GM23338 (cell line): ENCODE results near the gene FGF4. TPM values are rescaled to one million over a fixed set of nuclear protein-coding genes. Genes with fewer than 3 reads are reported as not detected.

Experiments used
- ATAC-seq: fragments of 200-7000 bp; cut with Tn5 transposase; 3 replicates; pipeline ENCODE4 v1.9.1; 2020
- DNase-seq: peaks from one replicate; pipeline ENCODE4 v3.0.0-alpha.2; 2015; ENCODE audit warnings: low spot score
- H2AFZ ChIP-seq: fragments of 200-600 bp; sonication (generic); 2 replicates; pipeline ENCODE4 v1.8.0; 2016; ENCODE audit warnings: antibody characterized with exemption, mild to moderate bottlenecking, moderate library complexity
- H3F3A ChIP-seq: fragments of 200-600 bp; sonication (generic); replicated peaks from 2 replicates; pipeline ENCODE4 v1.8.0; 2017; ENCODE audit warnings: antibody characterized with exemption, mixed run types, low read depth
- H3K27ac ChIP-seq: fragments of 200-600 bp; sonication (generic); 2 replicates; pipeline ENCODE4 v1.6.1; 2016; ENCODE audit warnings: low read depth
- H3K27me3 ChIP-seq: fragments of 200-600 bp; sonication (generic); 2 replicates; pipeline ENCODE4 v1.8.0; 2016; ENCODE audit warnings: mild to moderate bottlenecking, mixed run types, moderate library complexity; ENCODE audit not compliant: insufficient read depth
- H3K36me3 ChIP-seq: fragments of 200-600 bp; sonication (generic); 2 replicates; pipeline ENCODE4 v1.8.0; 2016; ENCODE audit warnings: mild to moderate bottlenecking; ENCODE audit not compliant: insufficient read depth
- H3K4me1 ChIP-seq: fragments of 200-600 bp; sonication (generic); 2 replicates; pipeline ENCODE4 v1.8.0; 2016; ENCODE audit warnings: mild to moderate bottlenecking, moderate library complexity; ENCODE audit not compliant: insufficient read depth
- H3K4me2 ChIP-seq: fragments of 200-600 bp; sonication (generic); 2 replicates; pipeline ENCODE4 v1.7.1; 2017; ENCODE audit warnings: mixed run types
- H3K4me3 ChIP-seq: fragments of 200-600 bp; sonication (generic); 2 replicates; pipeline ENCODE4 v1.6.1; 2016; ENCODE audit warnings: mixed run types
- H3K79me2 ChIP-seq: fragments of 200-600 bp; sonication (generic); replicated peaks from 2 replicates; pipeline ENCODE4 v1.8.0; 2017; ENCODE audit warnings: mild to moderate bottlenecking; ENCODE audit not compliant: insufficient read depth
- H3K9me2 ChIP-seq: fragments of 200-600 bp; sonication (generic); 2 replicates; pipeline ENCODE4 v1.8.0; 2017; ENCODE audit not compliant: insufficient read depth
- H4K20me1 ChIP-seq: fragments of 200-600 bp; sonication (generic); replicated peaks from 2 replicates; pipeline ENCODE4 v1.8.0; 2017; ENCODE audit warnings: mild to moderate bottlenecking; ENCODE audit not compliant: insufficient read depth
- H3K27ac Mint-ChIP-seq: 2 replicates; pipeline ENCODE4 v1.8.0; 2020; ENCODE audit warnings: inconsistent platforms, mild to moderate bottlenecking, moderate library complexity, mixed read lengths
- H3K27me3 Mint-ChIP-seq: 3 replicates; pipeline ENCODE4 v1.8.0; 2022; ENCODE audit warnings: low read depth, mild to moderate bottlenecking, moderate library complexity, mixed read lengths, inconsistent platforms; ENCODE audit not compliant: insufficient read depth, poor library complexity
- H3K36me3 Mint-ChIP-seq: 3 replicates; pipeline ENCODE4 v1.8.0; 2021; ENCODE audit warnings: low read depth, mild to moderate bottlenecking, inconsistent platforms, moderate library complexity, mixed read lengths
- H3K4me1 Mint-ChIP-seq: 3 replicates; pipeline ENCODE4 v1.8.0; 2020; ENCODE audit warnings: mild to moderate bottlenecking, inconsistent platforms, mixed read lengths
- H3K4me3 Mint-ChIP-seq: 3 replicates; pipeline ENCODE4 v1.8.0; 2021; ENCODE audit warnings: moderate library complexity, mild to moderate bottlenecking, inconsistent platforms, mixed read lengths
- H3K9me3 Mint-ChIP-seq: 3 replicates; pipeline ENCODE4 v1.8.0; 2020; ENCODE audit warnings: moderate library complexity, mild to moderate bottlenecking, inconsistent platforms, mixed read lengths
- EZH2 ChIP-seq: fragments of 200-600 bp; sonication (generic); IDR thresholded peaks from one replicate; pipeline ENCODE4 v1.8.0; 2017; ENCODE audit warnings: antibody characterized with exemption, mild to moderate bottlenecking, low read depth; ENCODE audit not compliant: unreplicated experiment
- JUNB ChIP-seq: IDR thresholded peaks from one replicate; pipeline ENCODE4 v1.6.1; 2016; ENCODE audit warnings: antibody characterized with exemption; ENCODE audit not compliant: unreplicated experiment
- NANOG ChIP-seq: IDR thresholded peaks from 2 replicates; pipeline ENCODE4 v1.6.1; 2016; ENCODE audit warnings: antibody characterized with exemption, borderline replicate concordance
- POLR2AphosphoS5 ChIP-seq: IDR thresholded peaks from 2 replicates; pipeline ENCODE4 v1.6.1; 2016; ENCODE audit warnings: antibody characterized with exemption, low read depth
- STAT1 ChIP-seq: IDR thresholded peaks from one replicate; pipeline ENCODE4 v1.6.1; 2016; ENCODE audit warnings: antibody characterized with exemption; ENCODE audit not compliant: unreplicated experiment
- ZNF331 ChIP-seq: fragments of 250-450 bp; sonication (Bioruptor Pico); IDR thresholded peaks from 2 replicates; pipeline ENCODE4 v1.5.0; 2020; ENCODE audit warnings: low read depth, mild to moderate bottlenecking, moderate library complexity
- polyA plus RNA-seq: library from polyadenylated mRNA; unstranded; fragments of >200 nt; fragmentation: Nextera tagmentation; extraction: Ambion mirVana; gene quantifications from 2 replicates; pipeline ENCODE4 v1.2.1, GENCODE V29; 2016
- total RNA-seq: library from RNA; depleted of rRNA; stranded (reverse); fragments of >200 nt; shearing (Covaris generic); gene quantifications from 2 replicates; pipeline ENCODE4 v1.2.3, GENCODE V29; 2014
- TF ChIP-seq, protein P1 (sequence below): IDR thresholded peaks from 2 replicates; pipeline ENCODE4 v1.6.1; 2016; ENCODE audit warnings: antibody characterized with exemption
- TF ChIP-seq, protein P2 (sequence below), 2 experiments: fragments of 200-600 bp in 1 of 2; sonication (generic) in 1 of 2; conservative IDR thresholded peaks; 2 replicates each; pipeline versions ENCODE4 v1.5.1 to v1.6.1; 2016 to 2017; ENCODE audit warnings: antibody characterized with exemption in 2 of 2, low read depth in 2 of 2, mild to moderate bottlenecking in 2 of 2, moderate library complexity in 1 of 2
- TF ChIP-seq, protein P3 (sequence below): fragments of 250-450 bp; sonication (Bioruptor Pico); IDR thresholded peaks from 2 replicates; pipeline ENCODE4 v1.5.0; 2020; ENCODE audit warnings: mild to moderate bottlenecking, moderate library complexity

The FGF4 gene
- total and polyA plus RNA-seq, 2 experiments from 2014 or later, result 4.8 to 13.1 TPM

DNA sequence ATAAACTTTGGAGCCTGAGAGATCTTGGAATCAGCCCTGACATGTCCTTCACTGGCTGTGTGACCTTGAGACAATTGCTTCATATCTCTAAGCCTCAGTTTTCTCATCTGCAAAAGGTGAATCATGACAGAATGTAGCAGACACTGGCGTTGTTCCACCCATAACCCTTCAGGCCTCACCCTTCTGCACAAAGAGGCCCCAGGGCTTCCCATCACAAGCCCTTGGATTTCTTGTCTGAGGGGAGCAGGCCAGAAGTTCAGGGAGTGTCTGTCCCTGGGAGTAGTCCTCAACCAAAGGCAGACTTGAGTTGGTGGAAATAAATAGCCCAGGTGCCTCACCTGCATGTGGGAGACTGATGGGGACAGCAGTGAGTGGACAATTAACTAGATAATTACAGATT lies 27.4 kb upstream of the FGF4 start:
- Mint-ChIP-seq H3K9me3 (peaks cover 11% of the 10 kb centered on the region; the same call in 2 of the 3 replicates), H3K4me3 (no peak overlapping the region), H3K27ac (no peak overlapping the region), H3K27me3 (peaks cover 27% of the 10 kb centered on the region), H3K36me3 (no peaks in the 10 kb centered on the region), H3K4me1 (no peaks in the 10 kb centered on the region)
- H3K4me3 ChIP-seq, result no peak overlapping the region
- no peaks in the 10 kb centered on the region for H3F3A ChIP-seq
- no peaks in the 10 kb centered on the region for H3K4me1 ChIP-seq
- no peak overlapping the region for H3K4me2 ChIP-seq
- H3K36me3 ChIP-seq, result no peaks in the 10 kb centered on the region
- no peaks in the 10 kb centered on the region for H3K27me3 ChIP-seq
- no peak overlapping the region for H2AFZ ChIP-seq
- DNase-seq (no peak), ATAC-seq (no peak)
- no peak overlapping the region for H3K27ac ChIP-seq
- H3K79me2 ChIP-seq, result no peaks in the 10 kb centered on the region
- no peak for TF ChIP-seq EZH2
- no peak for TF ChIP-seq ZNF331 (CRISPR knock-in tag)
- TF ChIP-seq, protein P1, sequence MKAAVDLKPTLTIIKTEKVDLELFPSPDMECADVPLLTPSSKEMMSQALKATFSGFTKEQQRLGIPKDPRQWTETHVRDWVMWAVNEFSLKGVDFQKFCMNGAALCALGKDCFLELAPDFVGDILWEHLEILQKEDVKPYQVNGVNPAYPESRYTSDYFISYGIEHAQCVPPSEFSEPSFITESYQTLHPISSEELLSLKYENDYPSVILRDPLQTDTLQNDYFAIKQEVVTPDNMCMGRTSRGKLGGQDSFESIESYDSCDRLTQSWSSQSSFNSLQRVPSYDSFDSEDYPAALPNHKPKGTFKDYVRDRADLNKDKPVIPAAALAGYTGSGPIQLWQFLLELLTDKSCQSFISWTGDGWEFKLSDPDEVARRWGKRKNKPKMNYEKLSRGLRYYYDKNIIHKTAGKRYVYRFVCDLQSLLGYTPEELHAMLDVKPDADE, result no peak
- no peaks in the 10 kb centered on the region for H4K20me1 ChIP-seq
- no peaks in the 10 kb centered on the region; the same call in 1 of the 2 replicates for H3K9me2 ChIP-seq

- no peaks in the 10 kb centered on the region for H3K4me1 ChIP-seq
- H3K27ac ChIP-seq, result no peak overlapping the region
- ATAC-seq (peak; percentile 82), DNase-seq (peak; percentile 88)
- Mint-ChIP-seq H3K9me3 (peaks cover 11% of the 10 kb centered on the region; the same call in 2 of the 3 replicates), H3K4me1 (no peaks in the 10 kb centered on the region), H3K27ac (no peak overlapping the region), H3K27me3 (peaks cover 24% of the 10 kb centered on the region), H3K4me3 (no peak overlapping the region), H3K36me3 (no peaks in the 10 kb centered on the region)
- H3K4me3 ChIP-seq, result no peak overlapping the region
- H3K27me3 ChIP-seq, result no peaks in the 10 kb centered on the region
- 0 out of 2 replicates have a peak overlapping the region, but pooled peaks have one; percentile 23 for H2AFZ ChIP-seq
- no peaks in the 10 kb centered on the region for H3F3A ChIP-seq
- no peaks in the 10 kb centered on the region; the same call in 1 of the 2 replicates for H3K9me2 ChIP-seq
- no peaks in the 10 kb centered on the region for H3K79me2 ChIP-seq
- no peak overlapping the region for H3K4me2 ChIP-seq
- H3K36me3 ChIP-seq, result no peaks in the 10 kb centered on the region
- H4K20me1 ChIP-seq, result no peaks in the 10 kb centered on the region
- TF ChIP-seq POLR2AphosphoS5 (no peak), ZNF331 (CRISPR knock-in tag) (no peak), NANOG (no peak), JUNB (no peak), STAT1 (no peak)
- TF ChIP-seq, protein P2, sequence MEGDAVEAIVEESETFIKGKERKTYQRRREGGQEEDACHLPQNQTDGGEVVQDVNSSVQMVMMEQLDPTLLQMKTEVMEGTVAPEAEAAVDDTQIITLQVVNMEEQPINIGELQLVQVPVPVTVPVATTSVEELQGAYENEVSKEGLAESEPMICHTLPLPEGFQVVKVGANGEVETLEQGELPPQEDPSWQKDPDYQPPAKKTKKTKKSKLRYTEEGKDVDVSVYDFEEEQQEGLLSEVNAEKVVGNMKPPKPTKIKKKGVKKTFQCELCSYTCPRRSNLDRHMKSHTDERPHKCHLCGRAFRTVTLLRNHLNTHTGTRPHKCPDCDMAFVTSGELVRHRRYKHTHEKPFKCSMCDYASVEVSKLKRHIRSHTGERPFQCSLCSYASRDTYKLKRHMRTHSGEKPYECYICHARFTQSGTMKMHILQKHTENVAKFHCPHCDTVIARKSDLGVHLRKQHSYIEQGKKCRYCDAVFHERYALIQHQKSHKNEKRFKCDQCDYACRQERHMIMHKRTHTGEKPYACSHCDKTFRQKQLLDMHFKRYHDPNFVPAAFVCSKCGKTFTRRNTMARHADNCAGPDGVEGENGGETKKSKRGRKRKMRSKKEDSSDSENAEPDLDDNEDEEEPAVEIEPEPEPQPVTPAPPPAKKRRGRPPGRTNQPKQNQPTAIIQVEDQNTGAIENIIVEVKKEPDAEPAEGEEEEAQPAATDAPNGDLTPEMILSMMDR (conservative IDR thresholded peaks at IDR 0.05; ENCODE audit: low read depth in 2 of 2), result peak; percentile 83 to 92
- TF ChIP-seq, protein P3, sequence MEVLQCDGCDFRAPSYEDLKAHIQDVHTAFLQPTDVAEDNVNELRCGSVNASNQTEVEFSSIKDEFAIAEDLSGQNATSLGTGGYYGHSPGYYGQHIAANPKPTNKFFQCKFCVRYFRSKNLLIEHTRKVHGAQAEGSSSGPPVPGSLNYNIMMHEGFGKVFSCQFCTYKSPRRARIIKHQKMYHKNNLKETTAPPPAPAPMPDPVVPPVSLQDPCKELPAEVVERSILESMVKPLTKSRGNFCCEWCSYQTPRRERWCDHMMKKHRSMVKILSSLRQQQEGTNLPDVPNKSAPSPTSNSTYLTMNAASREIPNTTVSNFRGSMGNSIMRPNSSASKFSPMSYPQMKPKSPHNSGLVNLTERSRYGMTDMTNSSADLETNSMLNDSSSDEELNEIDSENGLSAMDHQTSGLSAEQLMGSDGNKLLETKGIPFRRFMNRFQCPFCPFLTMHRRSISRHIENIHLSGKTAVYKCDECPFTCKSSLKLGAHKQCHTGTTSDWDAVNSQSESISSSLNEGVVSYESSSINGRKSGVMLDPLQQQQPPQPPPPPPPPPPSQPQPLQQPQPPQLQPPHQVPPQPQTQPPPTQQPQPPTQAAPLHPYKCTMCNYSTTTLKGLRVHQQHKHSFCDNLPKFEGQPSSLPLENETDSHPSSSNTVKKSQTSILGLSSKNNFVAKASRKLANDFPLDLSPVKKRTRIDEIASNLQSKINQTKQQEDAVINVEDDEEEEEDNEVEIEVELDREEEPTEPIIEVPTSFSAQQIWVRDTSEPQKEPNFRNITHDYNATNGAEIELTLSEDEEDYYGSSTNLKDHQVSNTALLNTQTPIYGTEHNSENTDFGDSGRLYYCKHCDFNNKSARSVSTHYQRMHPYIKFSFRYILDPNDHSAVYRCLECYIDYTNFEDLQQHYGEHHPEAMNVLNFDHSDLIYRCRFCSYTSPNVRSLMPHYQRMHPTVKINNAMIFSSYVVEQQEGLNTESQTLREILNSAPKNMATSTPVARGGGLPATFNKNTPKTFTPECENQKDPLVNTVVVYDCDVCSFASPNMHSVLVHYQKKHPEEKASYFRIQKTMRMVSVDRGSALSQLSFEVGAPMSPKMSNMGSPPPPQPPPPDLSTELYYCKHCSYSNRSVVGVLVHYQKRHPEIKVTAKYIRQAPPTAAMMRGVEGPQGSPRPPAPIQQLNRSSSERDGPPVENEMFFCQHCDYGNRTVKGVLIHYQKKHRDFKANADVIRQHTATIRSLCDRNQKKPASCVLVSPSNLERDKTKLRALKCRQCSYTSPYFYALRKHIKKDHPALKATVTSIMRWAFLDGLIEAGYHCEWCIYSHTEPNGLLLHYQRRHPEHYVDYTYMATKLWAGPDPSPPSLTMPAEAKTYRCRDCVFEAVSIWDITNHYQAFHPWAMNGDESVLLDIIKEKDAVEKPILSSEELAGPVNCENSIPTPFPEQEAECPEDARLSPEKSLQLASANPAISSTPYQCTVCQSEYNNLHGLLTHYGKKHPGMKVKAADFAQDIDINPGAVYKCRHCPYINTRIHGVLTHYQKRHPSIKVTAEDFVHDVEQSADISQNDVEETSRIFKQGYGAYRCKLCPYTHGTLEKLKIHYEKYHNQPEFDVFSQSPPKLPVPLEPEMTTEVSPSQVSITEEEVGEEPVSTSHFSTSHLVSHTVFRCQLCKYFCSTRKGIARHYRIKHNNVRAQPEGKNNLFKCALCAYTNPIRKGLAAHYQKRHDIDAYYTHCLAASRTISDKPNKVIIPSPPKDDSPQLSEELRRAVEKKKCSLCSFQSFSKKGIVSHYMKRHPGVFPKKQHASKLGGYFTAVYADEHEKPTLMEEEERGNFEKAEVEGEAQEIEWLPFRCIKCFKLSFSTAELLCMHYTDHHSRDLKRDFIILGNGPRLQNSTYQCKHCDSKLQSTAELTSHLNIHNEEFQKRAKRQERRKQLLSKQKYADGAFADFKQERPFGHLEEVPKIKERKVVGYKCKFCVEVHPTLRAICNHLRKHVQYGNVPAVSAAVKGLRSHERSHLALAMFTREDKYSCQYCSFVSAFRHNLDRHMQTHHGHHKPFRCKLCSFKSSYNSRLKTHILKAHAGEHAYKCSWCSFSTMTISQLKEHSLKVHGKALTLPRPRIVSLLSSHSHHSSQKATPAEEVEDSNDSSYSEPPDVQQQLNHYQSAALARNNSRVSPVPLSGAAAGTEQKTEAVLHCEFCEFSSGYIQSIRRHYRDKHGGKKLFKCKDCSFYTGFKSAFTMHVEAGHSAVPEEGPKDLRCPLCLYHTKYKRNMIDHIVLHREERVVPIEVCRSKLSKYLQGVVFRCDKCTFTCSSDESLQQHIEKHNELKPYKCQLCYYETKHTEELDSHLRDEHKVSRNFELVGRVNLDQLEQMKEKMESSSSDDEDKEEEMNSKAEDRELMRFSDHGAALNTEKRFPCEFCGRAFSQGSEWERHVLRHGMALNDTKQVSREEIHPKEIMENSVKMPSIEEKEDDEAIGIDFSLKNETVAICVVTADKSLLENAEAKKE, result 0 out of 2 replicates have a peak, but pooled peaks have one; percentile 35
- TF ChIP-seq, protein P1, result no peak
Observed at GRCh38 chr11:69801513-69802335, 26.6 kb upstream of the FGF4 start.
